Measurements from ENCODE around the gene NUP188.
A peak's percentile ranks its signal among the peaks of the same experiment; 100 is the strongest.

The NUP188 gene

DNA sequence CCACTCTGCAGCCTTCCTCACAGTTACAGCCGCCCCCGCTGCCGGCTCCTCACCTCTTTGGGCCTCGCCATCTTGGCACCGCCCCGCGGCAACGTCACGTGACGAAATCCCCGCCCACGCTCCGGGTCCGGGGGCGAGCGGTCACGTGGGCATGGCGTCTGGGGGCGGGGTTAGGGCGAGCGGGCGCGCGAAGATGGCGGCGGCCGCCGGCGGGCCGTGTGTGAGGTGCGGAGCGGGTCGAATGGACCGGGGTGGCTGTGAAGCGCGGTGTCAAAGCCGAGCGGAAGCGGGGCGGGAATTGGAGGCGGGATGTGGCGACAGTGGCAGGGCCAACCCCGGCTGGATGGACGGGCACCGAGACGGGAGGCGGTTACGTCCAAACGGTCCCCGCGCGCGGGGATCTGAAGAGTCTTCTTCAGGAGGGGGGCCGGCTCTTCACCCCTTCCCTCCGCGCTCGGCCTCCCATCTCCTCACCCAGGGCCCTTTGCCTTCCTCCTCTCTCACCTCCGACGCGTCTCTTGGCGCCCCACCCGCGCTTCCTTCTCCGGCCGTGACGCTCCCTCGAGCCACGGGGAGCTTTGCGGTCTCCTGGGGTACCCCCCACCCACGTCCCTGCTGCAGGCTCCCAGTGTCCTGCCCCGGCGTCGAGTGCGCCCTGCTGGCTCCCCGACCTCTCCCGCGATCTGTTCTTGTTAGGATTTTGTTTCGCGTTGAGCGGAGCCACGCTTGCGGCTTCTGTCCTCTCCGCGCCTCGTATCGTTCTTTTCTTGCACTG is at the start of gene NUP188, which contains the start of gene DOLK:
TSS of gene NUP188 (plus strand) at position 173 of the 775 bp plus-strand sequence. CDS start at position 194, 21 bp downstream.
TSS of gene DOLK (minus strand) at position 77 of the 775 bp plus-strand sequence. CDS start 300 bp downstream, outside the sequence.
- peak; percentile 85 for DNase-seq

GRCh38 chr9:128898382-128898781 is 49.1 kb upstream of the NUP188 start:
- DNase-seq = no peak

- no peak for DNase-seq
These were observed 48.5 kb upstream of the NUP188 start for GRCh38 chr9:128898845-128899565.

DNA sequence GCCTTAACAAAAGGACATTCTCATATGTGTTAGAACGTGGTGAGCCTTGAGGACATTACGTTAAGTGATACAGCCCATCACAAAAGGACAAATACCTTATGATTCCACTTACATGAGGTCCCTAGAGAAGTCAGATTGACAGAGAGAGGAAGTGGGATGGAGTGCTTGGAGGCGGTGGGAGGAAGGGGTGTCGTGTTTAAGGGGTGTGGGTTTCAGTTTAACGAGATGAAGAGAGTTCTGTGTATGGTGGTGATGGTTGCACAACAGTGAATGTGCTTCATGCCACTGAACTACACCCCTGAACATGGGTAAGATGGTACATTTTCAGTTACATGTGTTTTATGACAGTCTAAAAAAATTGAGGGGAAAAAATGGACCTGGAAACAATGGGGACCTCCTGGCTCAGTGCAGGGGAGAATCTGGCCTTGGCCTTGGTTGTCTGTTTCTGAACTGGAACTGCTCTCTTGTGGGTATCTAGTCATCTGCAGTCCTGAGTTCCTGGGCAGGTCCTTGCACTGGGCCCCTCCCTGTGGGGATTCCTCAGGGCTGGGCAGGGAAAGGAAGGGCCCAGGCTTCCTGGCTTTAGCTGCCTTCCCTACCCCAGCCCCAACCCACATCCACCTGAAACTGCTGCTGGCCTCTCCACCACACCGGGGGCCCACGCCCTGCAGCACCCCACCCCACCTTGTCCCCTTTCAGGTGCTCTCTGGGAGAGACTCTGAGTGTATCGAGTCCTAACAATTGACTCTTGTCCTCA is 47.8 kb upstream of the NUP188 start:
- DNase-seq = no peak

DNA sequence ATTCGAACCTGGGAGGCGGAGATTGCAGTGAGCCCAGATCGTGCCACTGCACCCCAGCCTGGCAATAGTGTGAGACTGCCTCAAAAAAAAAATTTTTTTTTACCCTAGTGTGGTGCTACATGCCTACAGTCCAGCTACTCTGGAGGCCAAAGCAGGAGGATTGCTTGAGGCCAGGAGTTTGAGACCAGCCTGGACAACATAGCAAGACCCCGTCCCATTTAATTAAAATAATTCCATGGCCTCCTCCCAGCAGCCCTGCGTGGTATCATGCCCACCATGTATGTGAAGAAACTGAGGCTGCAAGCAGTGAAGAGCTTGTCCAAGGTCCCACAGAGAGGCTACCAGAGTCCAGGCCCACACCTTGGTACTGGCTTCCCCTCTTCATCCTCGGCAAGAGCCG is 46.1 kb upstream of the NUP188 start:
- DNase-seq = no peak

- no peak for DNase-seq
These were observed 45.7 kb upstream of the NUP188 start for GRCh38 chr9:128901822-128902221.

DNA sequence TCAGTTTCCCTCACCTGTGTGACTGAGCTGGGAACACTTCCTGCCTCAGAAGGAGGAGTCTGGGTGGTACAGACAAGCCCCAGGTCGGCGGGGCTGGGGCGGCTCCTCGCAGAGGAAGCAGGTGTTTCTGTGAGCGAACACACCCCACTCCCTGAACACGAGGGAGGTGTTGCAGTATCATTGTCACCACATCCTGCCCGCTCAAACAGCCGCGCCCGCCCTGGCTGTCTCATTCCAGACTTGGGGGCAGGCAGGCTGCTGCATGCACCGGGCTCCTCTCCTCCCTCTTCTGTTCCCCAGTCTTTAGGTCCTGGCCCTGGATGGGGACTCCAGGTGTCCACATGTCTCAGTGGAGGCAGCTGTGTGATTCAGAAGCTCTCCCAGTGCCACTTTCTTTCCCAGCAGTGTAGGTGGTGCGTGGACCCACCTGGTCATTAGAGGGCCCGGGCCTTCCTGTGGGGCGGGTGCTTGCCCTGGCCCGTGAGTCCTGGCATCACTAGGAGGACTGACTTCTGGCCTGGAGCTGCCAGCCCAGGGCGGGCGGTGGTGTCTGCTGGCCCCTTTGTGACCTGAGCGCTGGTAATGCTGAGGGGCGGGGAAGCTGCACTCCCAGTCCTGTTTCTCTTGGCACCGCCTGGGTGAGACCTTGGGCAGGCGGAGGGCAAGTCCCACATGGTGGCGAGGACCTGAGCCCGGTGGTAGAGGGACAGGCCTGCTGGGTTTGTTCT is 45.0 kb upstream of the NUP188 start:
- DNase-seq = no peak

- DNase-seq = no peak
These were observed 44.4 kb upstream of the NUP188 start for GRCh38 chr9:128903079-128903461.

GRCh38 chr9:128903871-128904620 is 43.5 kb upstream of the NUP188 start:
- DNase-seq = no peak

DNA sequence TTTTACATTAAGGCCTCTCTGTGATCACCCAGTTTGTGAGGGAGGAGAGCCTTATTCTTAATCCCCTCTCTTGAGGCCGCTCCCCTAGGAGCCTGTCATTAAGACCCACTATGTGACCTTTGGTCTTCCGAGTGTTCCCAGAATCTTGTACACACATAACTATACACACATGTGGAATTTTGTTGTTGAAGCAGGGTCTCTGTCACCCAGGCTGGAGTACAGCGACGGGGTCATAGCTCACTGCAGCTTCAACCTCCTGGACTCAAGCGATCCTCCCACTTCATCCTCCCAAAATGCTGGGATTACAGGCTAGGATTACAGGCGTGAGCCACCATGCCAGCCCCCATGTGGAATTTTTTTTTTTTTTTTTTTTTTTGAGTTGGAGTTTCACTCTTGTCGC is 41.5 kb upstream of the NUP188 start:
- no peak for DNase-seq

DNA sequence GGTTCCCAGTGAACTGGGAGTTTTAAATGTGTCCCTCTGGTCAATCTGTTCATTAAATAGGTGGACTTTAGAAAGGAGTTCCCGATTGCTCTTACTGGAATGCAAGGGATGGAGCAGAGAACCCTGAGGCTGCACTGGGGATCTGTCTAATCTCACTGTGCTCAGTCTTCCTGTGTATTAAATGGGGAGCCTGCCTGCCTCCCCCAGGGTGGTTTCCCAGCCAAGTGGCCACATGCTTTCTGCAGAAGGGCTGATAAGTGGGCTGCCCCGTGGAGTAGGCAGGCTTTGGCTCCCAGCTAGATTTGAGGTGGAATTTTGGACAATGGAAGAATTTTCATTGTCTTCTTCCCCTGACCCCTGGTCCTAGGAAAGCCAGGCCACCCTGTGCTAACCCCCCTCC is 40.8 kb upstream of the NUP188 start:
- DNase-seq = no peak

DNA sequence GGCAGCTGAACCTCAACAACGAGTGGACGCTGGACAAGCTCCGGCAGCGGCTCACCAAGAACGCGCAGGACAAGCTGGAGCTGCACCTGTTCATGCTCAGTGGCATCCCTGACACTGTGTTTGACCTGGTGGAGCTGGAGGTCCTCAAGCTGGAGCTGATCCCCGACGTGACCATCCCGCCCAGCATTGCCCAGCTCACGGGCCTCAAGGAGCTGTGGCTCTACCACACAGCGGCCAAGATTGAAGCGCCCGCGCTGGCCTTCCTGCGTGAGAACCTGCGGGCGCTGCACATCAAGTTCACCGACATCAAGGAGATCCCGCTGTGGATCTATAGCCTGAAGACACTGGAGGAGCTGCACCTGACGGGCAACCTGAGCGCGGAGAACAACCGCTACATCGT is 39.1 kb upstream of the NUP188 start:
- DNase-seq = no peak

DNA sequence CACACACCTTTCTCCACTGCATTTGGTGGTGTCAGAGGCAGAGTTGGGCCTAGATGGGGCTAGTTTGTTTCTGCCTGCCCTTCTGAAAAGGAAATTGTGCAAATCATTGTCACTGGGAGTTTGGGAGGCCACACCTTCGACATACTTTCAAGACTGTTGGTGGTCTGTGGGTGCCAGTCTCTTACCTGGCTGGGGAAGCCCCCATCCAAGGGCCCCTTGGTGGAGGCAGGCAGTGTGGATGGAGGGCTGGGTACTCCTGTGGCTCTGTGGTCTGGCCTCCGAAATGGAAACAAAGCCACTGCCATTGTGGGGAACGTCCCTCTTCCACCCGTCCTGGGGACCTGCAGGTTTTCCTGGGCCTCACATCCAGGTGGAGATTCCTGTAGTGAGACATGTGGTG is 37.6 kb upstream of the NUP188 start:
- DNase-seq = no peak

GRCh38 chr9:128910906-128911305 is 36.6 kb upstream of the NUP188 start:
- no peak for DNase-seq

- DNase-seq = no peak
These were observed 35.9 kb upstream of the NUP188 start for GRCh38 chr9:128911529-128912035.

DNA sequence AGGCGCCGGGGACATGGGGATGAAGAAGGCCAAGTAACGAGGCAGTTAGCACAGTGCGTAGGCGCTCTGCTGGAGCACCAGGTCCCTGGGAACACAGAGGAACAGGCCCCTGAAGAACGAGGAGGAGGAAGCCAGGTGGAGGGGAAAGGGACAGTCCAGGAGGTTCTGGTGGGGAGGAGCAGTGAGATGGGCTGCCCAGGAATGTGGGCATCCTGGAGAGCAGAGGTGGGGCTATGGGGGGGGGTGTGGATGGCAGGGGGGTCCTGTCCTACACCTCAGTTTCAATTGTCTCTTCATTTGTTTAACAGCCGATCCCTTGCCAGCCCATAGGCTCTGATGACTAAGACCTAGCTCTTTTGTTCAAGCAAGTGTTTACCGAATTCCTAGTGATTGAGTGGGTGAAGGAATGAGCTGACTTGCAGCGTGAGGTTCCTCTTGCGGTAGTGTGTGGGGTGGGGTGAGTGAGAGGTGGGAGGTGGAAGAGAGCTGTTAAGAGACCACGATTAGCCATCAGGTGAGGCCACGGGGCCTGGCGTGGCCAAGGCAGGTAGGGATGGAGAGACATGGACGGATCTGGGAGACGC is 35.1 kb upstream of the NUP188 start:
- DNase-seq = peak; percentile 27

GRCh38 chr9:128913048-128913900 is 34.2 kb upstream of the NUP188 start:
- DNase-seq = no peak

- DNase-seq = no peak
These were observed 33.3 kb upstream of the NUP188 start for GRCh38 chr9:128913995-128914772.

- no peak for DNase-seq
These were observed 31.3 kb upstream of the NUP188 start for GRCh38 chr9:128916204-128916603.

- no peak for DNase-seq
These were observed 30.8 kb upstream of the NUP188 start for GRCh38 chr9:128916745-128917144.

All from amniotic stem cell (primary cell).